Muscle layer of colon (tissue), 2 donors: ENCODE results near the gene APOLD1.

Source experiments
- H3K27ac ChIP-seq: one replicate; pipeline ENCODE4 v1.7.0; 2013; ENCODE audit warnings: low read depth, mild to moderate bottlenecking, low read length, moderate library complexity
- H3K27me3 ChIP-seq, 2 donors: one replicate each; pipeline ENCODE4 v1.7.0; 2013; ENCODE audit warnings: low read length in 2 of 2, mild to moderate bottlenecking in 2 of 2; ENCODE audit not compliant: insufficient read depth in 2 of 2, control insufficient read depth in 1 of 2
- H3K36me3 ChIP-seq: one replicate; pipeline ENCODE4 v1.7.0; 2013; ENCODE audit warnings: mild to moderate bottlenecking, low read length; ENCODE audit not compliant: insufficient read depth
- H3K4me1 ChIP-seq: one replicate; pipeline ENCODE4 v1.7.0; 2013; ENCODE audit warnings: mild to moderate bottlenecking, low read length; ENCODE audit not compliant: insufficient read depth
- H3K4me3 ChIP-seq, 2 donors: one replicate each; pipeline ENCODE4 v1.7.0; 2013; ENCODE audit warnings: low read length in 2 of 2, low read depth in 1 of 2, mild to moderate bottlenecking in 1 of 2, moderate library complexity in 1 of 2
- H3K9ac ChIP-seq: one replicate; pipeline ENCODE4 v1.7.0; 2013; ENCODE audit warnings: low read length
- H3K9me3 ChIP-seq: one replicate; pipeline ENCODE4 v1.7.0; 2013; ENCODE audit warnings: mild to moderate bottlenecking, low read length
- donor health status: abdominal sarcoma.
- donor health status: Adenocarcinoma of cecum.

Gene APOLD1

DNA sequence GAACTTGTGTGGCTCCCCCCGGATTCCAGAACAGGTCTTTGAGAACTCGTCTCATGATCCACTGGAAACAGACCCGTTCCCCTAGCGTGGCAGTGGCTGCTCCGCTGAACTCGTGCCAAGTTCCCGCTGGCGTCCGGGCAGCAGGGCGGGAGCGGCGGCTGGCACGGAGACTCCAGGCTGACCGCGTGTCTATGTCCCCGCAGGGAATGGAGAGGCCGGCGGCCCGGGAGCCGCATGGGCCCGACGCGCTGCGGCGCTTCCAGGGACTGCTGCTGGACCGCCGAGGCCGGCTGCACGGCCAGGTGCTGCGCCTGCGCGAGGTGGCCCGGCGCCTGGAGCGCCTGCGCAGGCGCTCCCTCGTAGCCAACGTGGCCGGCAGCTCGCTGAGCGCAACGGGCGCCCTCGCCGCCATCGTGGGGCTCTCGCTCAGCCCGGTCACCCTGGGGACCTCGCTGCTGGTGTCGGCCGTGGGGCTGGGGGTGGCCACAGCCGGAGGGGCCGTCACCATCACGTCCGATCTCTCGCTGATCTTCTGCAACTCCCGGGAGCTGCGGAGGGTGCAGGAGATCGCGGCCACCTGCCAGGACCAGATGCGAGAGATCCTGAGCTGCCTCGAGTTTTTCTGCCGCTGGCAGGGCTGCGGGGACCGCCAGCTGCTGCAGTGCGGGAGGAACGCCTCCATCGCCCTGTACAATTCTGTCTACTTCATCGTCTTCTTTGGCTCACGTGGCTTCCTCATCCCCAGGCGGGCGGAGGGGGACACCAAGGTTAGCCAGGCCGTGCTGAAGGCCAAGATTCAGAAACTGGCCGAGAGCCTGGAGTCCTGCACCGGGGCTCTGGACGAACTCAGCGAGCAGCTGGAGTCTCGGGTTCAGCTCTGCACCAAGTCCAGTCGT is 1.5 kb downstream of the APOLD1 start:
- H3K27me3 ChIP-seq = no peaks in the 10 kb centered on the region
- peaks cover 24% of the 10 kb centered on the region for H3K4me1 ChIP-seq
- peak overlapping the region; percentile 97 for H3K27ac ChIP-seq
- H3K9me3 ChIP-seq = no peaks in the 10 kb centered on the region
- no peaks in the 10 kb centered on the region for H3K36me3 ChIP-seq
- peak overlapping the region; percentile 68 to 75 for H3K4me3 ChIP-seq
- peak overlapping the region; percentile 51 for H3K9ac ChIP-seq

- H3K9me3 ChIP-seq = no peaks in the 10 kb centered on the region
- no peak overlapping the region for H3K4me3 ChIP-seq
- H3K9ac ChIP-seq = no peak overlapping the region
- H3K4me1 ChIP-seq = peaks cover 35% of the 10 kb centered on the region
- H3K27ac ChIP-seq = peak overlapping the region; percentile 97
- no peaks in the 10 kb centered on the region for H3K36me3 ChIP-seq
- no peaks in the 10 kb centered on the region for H3K27me3 ChIP-seq
Observed at GRCh38 chr12:12788131-12788530, 2.7 kb downstream of the APOLD1 start.

GRCh38 chr12:12788675-12789368 is 3.4 kb downstream of the APOLD1 start:
- Histone ChIP-seq H3K9me3 (no peaks in the 10 kb centered on the region), H3K27ac (peak overlapping the region; percentile 97), H3K36me3 (no peaks in the 10 kb centered on the region), H3K9ac (no peak overlapping the region), H3K4me1 (peaks cover 35% of the 10 kb centered on the region), H3K27me3 (no peaks in the 10 kb centered on the region), H3K4me3 (no peak overlapping the region)

- Histone ChIP-seq H3K4me1 (peaks cover 35% of the 10 kb centered on the region), H3K27ac (no peak overlapping the region), H3K36me3 (no peaks in the 10 kb centered on the region), H3K9ac (no peak overlapping the region), H3K27me3 (no peaks in the 10 kb centered on the region), H3K9me3 (no peaks in the 10 kb centered on the region), H3K4me3 (no peak overlapping the region)
Observed at GRCh38 chr12:12790956-12791355, 5.5 kb downstream of the APOLD1 start.

DNA sequence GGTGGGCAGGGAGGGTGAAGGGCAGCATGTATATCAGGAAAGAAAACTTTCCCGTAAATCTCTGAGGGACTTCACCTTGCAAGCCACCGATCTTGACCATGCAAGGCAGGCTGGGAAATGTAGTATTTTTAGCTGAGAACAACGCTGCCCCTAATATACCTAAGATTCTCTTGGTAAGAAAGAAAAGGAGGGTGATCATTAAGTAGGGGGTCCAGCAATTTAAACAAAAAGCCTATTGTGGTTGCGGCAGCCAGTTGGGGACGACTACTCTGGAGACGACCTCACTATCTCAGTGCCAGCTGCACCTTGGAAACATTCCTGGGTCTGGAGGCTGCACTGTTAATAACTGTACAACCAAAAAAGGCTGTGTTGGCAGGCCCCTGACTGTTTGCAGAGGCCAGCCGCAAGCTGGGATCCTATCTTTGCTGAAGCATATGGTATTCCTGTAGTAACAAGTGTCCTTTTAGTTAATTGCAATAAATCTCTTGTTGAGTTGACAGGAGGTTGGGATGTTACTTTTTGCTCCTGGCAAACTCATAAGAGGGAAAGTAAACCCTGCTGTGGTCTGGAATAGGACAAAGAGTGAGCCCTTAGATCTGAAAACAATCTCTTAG is 6.4 kb downstream of the APOLD1 start:
- H3K36me3 ChIP-seq = no peaks in the 10 kb centered on the region
- peak overlapping the region; percentile 5 for H3K9ac ChIP-seq
- H3K9me3 ChIP-seq = no peaks in the 10 kb centered on the region
- H3K4me1 ChIP-seq = peaks cover 35% of the 10 kb centered on the region
- H3K4me3 ChIP-seq = peak overlapping the region in 1 of 2 donors; percentile 38
- H3K27me3 ChIP-seq = no peaks in the 10 kb centered on the region
- H3K27ac ChIP-seq = peak overlapping the region; percentile 70

DNA sequence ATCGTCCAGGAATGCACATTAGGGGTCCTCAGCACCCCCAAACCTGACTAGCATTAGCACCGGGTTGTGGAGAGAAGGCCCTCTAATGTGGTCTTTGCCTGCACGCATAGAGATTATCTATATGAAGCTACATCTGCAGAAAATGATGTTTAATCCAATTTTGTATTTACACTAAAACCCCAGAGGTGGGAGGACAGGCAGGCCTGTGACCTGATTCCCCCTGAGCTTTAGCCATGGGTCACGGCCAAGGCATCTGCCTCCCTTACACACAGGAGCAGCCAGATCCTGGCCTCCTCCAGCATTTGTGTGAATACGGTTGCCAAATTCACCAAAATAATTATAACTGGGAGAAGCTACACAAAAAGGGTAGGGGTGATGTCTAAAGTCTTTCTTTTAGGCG is 7.0 kb downstream of the APOLD1 start:
- H3K9ac ChIP-seq = peak overlapping the region; percentile 5
- peak overlapping the region; percentile 70 for H3K27ac ChIP-seq
- H3K4me1 ChIP-seq = peaks cover 34% of the 10 kb centered on the region
- H3K27me3 ChIP-seq = no peaks in the 10 kb centered on the region
- H3K9me3 ChIP-seq = no peaks in the 10 kb centered on the region
- no peaks in the 10 kb centered on the region for H3K36me3 ChIP-seq
- peak overlapping the region in 1 of 2 donors; percentile 38 for H3K4me3 ChIP-seq

- H3K4me1 ChIP-seq = peaks cover 20% of the 10 kb centered on the region
- no peak overlapping the region for H3K9ac ChIP-seq
- no peaks in the 10 kb centered on the region for H3K9me3 ChIP-seq
- H3K27ac ChIP-seq = no peak overlapping the region
- H3K4me3 ChIP-seq = no peak overlapping the region
- H3K27me3 ChIP-seq = no peaks in the 10 kb centered on the region
- H3K36me3 ChIP-seq = no peaks in the 10 kb centered on the region
Observed at GRCh38 chr12:12794686-12795085, 9.2 kb downstream of the APOLD1 start.

GRCh38 chr12:12796171-12796570 is 10.7 kb downstream of the APOLD1 start:
- H3K27ac ChIP-seq = no peak overlapping the region
- H3K4me1 ChIP-seq = peaks cover 19% of the 10 kb centered on the region
- H3K27me3 ChIP-seq = no peaks in the 10 kb centered on the region
- no peaks in the 10 kb centered on the region for H3K9me3 ChIP-seq
- no peak overlapping the region for H3K4me3 ChIP-seq
- H3K9ac ChIP-seq = no peak overlapping the region
- no peaks in the 10 kb centered on the region for H3K36me3 ChIP-seq

DNA sequence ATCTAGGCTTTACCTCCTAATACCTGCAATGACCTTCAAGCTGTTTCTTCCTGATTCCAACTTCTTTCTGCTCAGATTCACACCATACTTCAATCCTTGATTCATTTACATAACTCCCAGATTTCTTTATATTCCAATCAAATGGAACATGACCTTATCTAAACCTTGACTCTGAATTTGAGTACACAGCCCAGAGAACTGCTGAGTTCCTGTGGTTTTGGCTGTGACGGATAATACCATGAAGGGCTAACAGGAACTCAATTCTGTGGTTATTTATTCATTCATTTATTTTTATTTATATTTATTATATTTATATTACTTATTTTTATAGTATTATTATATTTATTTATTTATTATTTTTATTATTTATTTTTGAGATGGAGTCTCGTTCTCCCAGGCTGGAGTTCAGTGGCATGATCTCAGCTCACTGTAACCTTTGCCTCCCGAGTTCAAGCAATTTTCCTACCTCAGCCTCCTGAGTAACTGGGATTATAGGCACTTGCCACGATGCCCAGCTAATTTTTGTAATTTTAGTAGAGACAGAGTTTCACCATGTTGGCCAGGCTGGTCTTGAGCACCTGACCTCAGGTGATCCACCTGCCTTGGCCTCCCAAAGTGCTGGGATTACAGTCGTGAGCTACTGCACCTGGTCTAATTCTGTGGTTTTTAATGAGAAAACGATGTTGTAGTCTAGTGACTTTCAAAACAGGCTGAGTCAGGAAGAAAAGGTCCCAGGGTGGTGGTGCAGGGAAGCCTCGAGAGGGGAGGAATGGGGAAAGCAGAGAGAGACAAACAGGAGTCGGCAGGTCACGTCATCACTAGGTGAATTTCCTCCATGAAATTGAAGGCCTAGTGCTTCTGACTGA is 11.7 kb downstream of the APOLD1 start:
- Histone ChIP-seq H3K4me1 (peaks cover 10% of the 10 kb centered on the region), H3K9ac (no peak overlapping the region), H3K36me3 (no peaks in the 10 kb centered on the region), H3K4me3 (no peak overlapping the region), H3K27ac (no peak overlapping the region), H3K9me3 (no peaks in the 10 kb centered on the region), H3K27me3 (no peaks in the 10 kb centered on the region)

GRCh38 chr12:12797794-12798152 is 12.3 kb downstream of the APOLD1 start:
- Histone ChIP-seq H3K9me3 (no peaks in the 10 kb centered on the region), H3K9ac (no peak overlapping the region), H3K4me1 (peaks cover 3% of the 10 kb centered on the region), H3K27me3 (no peaks in the 10 kb centered on the region), H3K36me3 (no peaks in the 10 kb centered on the region), H3K27ac (no peak overlapping the region), H3K4me3 (no peak overlapping the region)

DNA sequence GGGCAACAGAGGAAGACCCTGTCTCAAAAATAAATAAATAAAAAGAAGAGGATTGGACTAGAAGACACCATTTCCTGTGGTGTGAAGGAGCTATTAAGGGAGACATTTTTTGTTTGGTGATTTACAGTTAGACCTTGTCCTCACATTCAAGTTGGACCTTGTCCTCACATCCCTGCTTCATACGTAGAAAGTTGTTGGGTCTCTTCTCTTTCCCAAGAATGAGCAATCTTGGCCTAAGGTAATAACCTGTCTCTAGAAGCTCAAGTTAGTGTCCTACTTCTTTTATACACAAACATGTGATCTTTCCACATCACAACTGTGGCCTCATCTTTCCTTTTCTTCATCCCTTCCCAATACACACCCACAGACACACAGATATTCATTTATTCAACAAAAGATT is 13.0 kb downstream of the APOLD1 start:
- Histone ChIP-seq H3K27ac (no peak overlapping the region), H3K9ac (no peak overlapping the region), H3K36me3 (no peaks in the 10 kb centered on the region), H3K4me3 (no peak overlapping the region), H3K4me1 (no peaks in the 10 kb centered on the region), H3K27me3 (no peaks in the 10 kb centered on the region), H3K9me3 (no peaks in the 10 kb centered on the region)
